Measurements from ENCODE around the gene COL6A3. TPM values are rescaled to one million over a fixed set of nuclear protein-coding genes. Genes with fewer than 3 reads are reported as not detected.

The COL6A3 gene
- total RNA-seq, 2 donors from 2014 or later, result 61.6 to 103 TPM

DNA sequence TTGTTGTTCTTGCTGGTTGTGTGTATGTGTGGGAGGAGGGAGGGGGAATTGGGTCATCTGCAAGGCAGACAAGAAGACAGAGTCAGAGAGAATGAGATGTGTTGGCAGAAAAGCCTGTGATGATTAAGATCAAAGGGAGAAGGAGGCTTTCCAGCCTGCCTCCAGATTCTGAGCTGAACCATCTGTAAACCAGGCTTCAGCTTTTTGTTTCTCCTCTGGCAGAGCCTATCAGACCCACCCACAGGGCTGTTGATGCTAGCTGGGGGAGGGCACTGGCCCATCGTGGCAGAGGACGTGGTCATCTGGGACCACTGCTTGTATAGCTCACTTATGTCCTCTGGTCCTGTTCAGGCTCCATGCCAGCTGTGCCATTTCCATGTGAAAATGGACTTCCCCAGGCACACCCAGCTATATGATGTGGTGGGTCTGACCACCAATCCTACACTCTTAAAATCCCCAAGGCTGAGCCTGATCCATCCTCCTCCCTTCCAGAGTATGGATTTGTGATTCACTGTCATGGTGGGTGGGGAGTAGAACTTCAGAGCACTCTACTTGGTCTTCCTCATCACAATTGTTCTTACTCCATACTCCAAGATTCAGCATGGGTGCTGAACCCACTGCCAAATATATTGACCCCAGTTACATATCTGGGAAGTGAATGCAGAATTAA is 27.8 kb upstream of the COL6A3 start:
- no peak for DNase-seq (ENCODE audit: low spot score)
- H3K27ac ChIP-seq, result peak overlapping the region; percentile 31 to 58

DNA sequence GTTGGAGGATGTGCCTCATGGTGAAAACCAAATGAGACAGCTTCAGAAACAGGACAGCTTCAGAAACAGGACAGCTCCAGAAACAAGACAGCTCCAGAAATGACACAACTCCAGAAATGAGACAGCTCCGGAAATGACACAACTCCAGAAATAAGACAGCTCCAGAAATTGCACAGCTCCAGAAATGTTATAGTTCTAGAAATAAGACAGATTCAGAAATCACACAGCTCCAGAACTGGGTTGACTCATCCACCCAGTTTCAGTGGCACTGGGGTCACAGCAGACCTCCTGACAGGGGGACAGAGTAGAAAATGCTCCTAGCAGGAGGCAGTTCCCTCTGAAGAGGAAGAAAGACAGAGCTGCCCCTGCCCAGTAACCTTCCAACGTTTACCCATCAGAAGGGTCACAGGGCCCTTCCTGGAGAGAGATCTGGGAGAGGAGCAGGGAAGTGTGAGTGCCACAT is 26.9 kb upstream of the COL6A3 start:
- TF ChIP-seq, protein P1, sequence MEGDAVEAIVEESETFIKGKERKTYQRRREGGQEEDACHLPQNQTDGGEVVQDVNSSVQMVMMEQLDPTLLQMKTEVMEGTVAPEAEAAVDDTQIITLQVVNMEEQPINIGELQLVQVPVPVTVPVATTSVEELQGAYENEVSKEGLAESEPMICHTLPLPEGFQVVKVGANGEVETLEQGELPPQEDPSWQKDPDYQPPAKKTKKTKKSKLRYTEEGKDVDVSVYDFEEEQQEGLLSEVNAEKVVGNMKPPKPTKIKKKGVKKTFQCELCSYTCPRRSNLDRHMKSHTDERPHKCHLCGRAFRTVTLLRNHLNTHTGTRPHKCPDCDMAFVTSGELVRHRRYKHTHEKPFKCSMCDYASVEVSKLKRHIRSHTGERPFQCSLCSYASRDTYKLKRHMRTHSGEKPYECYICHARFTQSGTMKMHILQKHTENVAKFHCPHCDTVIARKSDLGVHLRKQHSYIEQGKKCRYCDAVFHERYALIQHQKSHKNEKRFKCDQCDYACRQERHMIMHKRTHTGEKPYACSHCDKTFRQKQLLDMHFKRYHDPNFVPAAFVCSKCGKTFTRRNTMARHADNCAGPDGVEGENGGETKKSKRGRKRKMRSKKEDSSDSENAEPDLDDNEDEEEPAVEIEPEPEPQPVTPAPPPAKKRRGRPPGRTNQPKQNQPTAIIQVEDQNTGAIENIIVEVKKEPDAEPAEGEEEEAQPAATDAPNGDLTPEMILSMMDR (IDR thresholded peaks at IDR 0.05), result no peak
- no peaks in the 10 kb centered on the region for H3K36me3 ChIP-seq
- H3K4me3 ChIP-seq, result no peak overlapping the region
- H3K27me3 ChIP-seq, result no peaks in the 10 kb centered on the region
- no peak for DNase-seq (ENCODE audit: low spot score)
- H3K27ac ChIP-seq, result peak overlapping the region; percentile 31 to 58
- H3K4me1 ChIP-seq, result peaks cover 0 to 21% of the 10 kb centered on the region in 2 donors
- peaks cover 0 to 5% of the 10 kb centered on the region in 2 donors for H3K9me3 ChIP-seq

More for the DNA sequence above, 27.8 kb upstream of the COL6A3 start:
- TF ChIP-seq, protein P1 (IDR thresholded peaks at IDR 0.05), result no peak
- Histone ChIP-seq H3K9me3 (peaks cover 0 to 5% of the 10 kb centered on the region in 2 donors), H3K4me1 (peaks cover 0 to 12% of the 10 kb centered on the region in 2 donors), H3K27me3 (no peaks in the 10 kb centered on the region), H3K4me3 (no peak overlapping the region), H3K36me3 (no peaks in the 10 kb centered on the region)

DNA sequence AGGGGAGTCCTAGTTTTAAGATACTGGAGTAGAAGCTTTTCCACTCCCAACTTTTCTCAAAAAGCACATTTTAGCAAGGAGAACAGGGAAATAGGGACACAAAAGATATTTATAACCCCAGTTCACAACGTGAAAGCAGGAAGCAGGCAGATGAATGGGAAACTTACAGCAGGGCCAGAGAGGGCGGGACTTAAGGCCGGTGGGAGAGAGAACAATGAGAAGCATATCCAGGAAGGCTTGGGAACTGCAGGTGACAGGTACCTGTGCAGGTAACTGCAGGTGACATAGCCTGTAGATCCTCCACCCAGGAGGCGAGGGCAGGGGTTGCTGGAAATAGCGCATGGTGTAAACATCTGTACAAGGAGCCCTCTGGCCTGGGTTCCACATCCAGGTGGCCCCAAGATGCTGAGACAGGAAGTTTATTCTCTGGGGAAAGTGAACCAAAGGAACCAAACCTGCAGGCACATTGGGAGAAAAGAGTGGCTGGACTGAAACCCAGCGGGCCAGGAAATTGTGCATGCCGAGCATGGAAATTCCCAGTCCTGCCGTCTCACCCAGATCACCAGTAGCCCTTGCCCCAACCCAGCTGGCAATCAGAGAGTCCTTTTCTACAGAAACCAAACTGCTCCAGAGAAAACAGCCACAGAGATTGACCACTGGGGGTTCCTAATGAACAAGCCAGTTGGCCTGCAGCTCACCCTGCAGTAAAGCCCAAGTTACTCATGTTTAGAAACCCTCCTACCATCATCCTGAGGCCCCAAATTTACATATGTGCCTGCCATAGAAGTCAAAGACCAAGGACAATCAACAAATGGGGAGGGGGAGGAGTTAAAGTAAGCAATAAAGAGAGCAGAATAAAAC is 24.3 kb upstream of the COL6A3 start:
- no peak overlapping the region for H3K27ac ChIP-seq
- DNase-seq (ENCODE audit: low spot score), result no peak
- H3K27me3 ChIP-seq, result no peaks in the 10 kb centered on the region
- H3K9me3 ChIP-seq, result peaks cover 0 to 5% of the 10 kb centered on the region in 2 donors
- peaks cover 0 to 46% of the 10 kb centered on the region in 2 donors for H3K4me1 ChIP-seq
- H3K4me3 ChIP-seq, result no peak overlapping the region
- no peaks in the 10 kb centered on the region for H3K36me3 ChIP-seq
- TF ChIP-seq, protein P1 (IDR thresholded peaks at IDR 0.05), result no peak

DNA sequence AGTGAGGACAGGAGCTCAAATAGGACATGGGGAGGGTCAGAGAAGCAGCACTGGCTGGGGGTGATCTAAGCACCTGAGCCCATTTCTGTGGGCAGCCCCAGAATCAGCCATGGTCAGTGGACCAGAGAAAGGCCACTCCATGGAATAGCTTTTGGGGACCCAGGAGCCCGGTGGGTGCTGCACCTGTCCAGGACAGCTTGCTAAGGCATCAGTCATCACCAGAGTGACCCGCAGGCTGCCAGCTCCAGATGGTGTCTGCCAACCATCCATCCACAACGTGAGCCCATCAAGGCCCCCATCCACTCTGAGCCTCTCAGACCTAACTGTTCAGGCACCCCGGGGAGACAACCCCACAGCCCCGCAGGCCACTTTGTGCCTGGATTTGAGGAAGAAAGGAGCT is 23.6 kb upstream of the COL6A3 start:
- no peak for DNase-seq (ENCODE audit: low spot score)
- peaks cover 0 to 5% of the 10 kb centered on the region in 2 donors for H3K9me3 ChIP-seq
- no peak overlapping the region for H3K4me3 ChIP-seq
- peaks cover 0 to 53% of the 10 kb centered on the region in 2 donors for H3K4me1 ChIP-seq
- H3K36me3 ChIP-seq, result no peaks in the 10 kb centered on the region
- H3K27ac ChIP-seq, result no peak overlapping the region
- H3K27me3 ChIP-seq, result no peaks in the 10 kb centered on the region
- TF ChIP-seq, protein P1 (IDR thresholded peaks at IDR 0.05), result no peak

DNA sequence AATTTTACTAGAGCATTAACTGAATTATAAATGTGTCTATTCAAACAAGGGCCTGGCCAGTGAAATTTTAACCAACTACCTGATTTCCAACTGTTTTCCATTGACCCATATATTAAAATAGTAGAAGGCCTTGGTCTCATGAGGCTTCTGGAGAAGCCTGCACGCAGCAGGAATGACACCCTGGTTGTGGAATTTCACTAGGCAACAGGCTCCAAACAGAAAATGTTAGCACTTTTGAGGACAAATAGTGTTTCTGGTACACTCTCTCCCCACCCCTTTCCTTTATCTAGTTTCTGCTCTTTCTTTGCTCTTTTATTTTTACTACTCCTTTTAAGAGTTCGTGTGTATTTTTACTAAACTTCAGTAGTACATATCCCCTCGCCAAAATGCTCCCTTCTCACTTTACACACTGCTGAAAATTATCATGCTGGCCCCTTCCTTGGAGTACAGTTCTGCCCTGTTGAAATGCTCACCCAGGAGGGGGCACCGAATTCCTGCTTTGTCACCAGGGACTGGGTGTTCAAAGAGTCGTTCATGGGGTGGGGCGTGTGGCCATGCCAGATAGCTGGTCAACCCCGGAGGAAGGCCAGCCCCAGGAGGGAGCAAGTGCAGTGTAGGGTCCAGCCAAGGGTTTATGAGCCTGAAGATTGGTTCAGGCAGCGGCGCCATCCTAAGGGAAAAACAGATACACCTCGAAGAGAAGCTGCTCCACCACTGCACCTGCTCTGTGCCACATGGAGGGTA is 22.1 kb upstream of the COL6A3 start:
- Histone ChIP-seq H3K4me1 (peaks cover 0 to 62% of the 10 kb centered on the region in 2 donors), H3K4me3 (no peak overlapping the region), H3K36me3 (no peaks in the 10 kb centered on the region), H3K27ac (peak overlapping the region; percentile 66 to 85), H3K27me3 (no peaks in the 10 kb centered on the region), H3K9me3 (peaks cover 0 to 5% of the 10 kb centered on the region in 2 donors)
- TF ChIP-seq, protein P1 (IDR thresholded peaks at IDR 0.05), result no peak
- peak; percentile 73 for DNase-seq (ENCODE audit: low spot score)

Measured in right atrium auricular region (tissue), 2 donors.